Transverse colon (tissue), 4 donors: ENCODE results near the gene CCDC7.

Source experiments
- EP300 ChIP-seq: sonication (generic); formaldehyde crosslinking; IDR thresholded peaks from one replicate; pipeline ENCODE4 v1.6.1; 2017; ENCODE audit warnings: antibody characterized with exemption, low read depth
- POLR2A ChIP-seq: fragments of 450-650 bp; IDR thresholded peaks from one replicate; pipeline ENCODE4 v1.6.1; 2016; ENCODE audit warnings: antibody characterized with exemption, mild to moderate bottlenecking, moderate library complexity
- POLR2AphosphoS5 ChIP-seq, 3 donors: sonication (generic); formaldehyde crosslinking; IDR thresholded peaks; one replicate each; pipeline ENCODE4 v1.6.1; 2016; ENCODE audit warnings: antibody characterized with exemption in 3 of 3
- TF ChIP-seq, protein P1 (sequence below), 5 experiments: fragments of 200-600 bp in 3 of 5; fragments of 450-650 bp in 2 of 5; sonication (generic) in 3 of 5; IDR thresholded peaks; 1 replicate in 2 of 5; 2 replicates in 3 of 5; pipeline ENCODE4 v1.5.1; 2016 to 2017; ENCODE audit warnings: antibody characterized with exemption in 5 of 5, inconsistent platforms in 3 of 5, mild to moderate bottlenecking in 2 of 5, moderate library complexity in 1 of 5

DNA sequence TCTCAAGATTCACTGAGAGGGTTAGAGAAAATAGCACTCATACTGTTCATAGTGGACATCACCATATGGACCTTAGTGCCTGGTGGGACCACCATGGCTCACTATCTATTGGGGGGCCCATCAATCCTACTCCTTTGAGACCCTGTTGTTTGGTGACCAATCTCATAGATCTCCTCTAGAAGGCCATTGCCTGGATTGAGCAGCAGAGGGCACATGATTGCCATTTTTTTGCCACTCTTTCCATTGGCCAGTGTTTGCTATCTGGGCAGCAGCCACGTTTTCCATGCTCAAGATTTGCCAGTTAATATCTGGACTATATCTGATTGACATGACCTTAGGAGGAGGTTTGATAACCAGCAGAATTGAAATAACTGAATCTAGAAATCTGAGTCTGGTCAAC lies 267.6 kb downstream of the CCDC7 start:
- TF ChIP-seq, protein P1, sequence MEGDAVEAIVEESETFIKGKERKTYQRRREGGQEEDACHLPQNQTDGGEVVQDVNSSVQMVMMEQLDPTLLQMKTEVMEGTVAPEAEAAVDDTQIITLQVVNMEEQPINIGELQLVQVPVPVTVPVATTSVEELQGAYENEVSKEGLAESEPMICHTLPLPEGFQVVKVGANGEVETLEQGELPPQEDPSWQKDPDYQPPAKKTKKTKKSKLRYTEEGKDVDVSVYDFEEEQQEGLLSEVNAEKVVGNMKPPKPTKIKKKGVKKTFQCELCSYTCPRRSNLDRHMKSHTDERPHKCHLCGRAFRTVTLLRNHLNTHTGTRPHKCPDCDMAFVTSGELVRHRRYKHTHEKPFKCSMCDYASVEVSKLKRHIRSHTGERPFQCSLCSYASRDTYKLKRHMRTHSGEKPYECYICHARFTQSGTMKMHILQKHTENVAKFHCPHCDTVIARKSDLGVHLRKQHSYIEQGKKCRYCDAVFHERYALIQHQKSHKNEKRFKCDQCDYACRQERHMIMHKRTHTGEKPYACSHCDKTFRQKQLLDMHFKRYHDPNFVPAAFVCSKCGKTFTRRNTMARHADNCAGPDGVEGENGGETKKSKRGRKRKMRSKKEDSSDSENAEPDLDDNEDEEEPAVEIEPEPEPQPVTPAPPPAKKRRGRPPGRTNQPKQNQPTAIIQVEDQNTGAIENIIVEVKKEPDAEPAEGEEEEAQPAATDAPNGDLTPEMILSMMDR (IDR thresholded peaks at IDR 0.05) = no peak
- TF ChIP-seq POLR2A (no peak), POLR2AphosphoS5 (IDR thresholded peaks at IDR 0.05) (no peak), EP300 (no peak)
